Peyer's patch (tissue), 4 donors: ENCODE data around the gene CPNE8.

Experiments used
- POLR2A ChIP-seq, 2 donors: fragments of 450-650 bp; IDR thresholded peaks; one replicate each; pipeline ENCODE4 v1.5.1; 2017; ENCODE audit warnings: antibody characterized with exemption in 2 of 2, mild to moderate bottlenecking in 2 of 2, moderate library complexity in 2 of 2
- TF ChIP-seq, protein P1 (sequence below), 6 experiments: fragments of 450-650 bp in 4 of 6; fragments of 200-600 bp in 2 of 6; sonication (generic) in 1 of 6; IDR thresholded peaks; one replicate each; pipeline ENCODE4 v1.5.1; 2017 to 2019; ENCODE audit warnings: antibody characterized with exemption in 6 of 6, mild to moderate bottlenecking in 3 of 6, moderate library complexity in 1 of 6

DNA sequence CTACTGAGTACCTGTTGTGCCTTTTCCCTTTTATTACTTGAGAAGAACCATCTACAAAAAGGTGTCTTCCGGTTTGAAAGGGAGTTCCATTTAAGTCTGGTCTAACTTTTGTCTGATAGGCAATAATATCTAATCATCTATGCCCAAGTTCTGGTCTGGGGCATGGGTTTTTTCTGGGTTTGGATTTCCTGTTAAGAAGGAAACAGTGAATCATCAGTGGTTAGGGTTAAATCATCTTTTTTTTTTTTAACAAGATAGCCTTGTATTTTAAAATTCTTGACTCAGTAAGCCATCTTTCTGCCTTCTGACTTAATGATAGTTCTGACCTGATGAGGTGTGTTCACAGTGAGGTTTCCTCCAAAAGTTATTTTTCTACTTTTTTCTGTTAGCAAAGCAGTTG lies 29.3 kb upstream of the CPNE8 start:
- TF ChIP-seq, protein P1, sequence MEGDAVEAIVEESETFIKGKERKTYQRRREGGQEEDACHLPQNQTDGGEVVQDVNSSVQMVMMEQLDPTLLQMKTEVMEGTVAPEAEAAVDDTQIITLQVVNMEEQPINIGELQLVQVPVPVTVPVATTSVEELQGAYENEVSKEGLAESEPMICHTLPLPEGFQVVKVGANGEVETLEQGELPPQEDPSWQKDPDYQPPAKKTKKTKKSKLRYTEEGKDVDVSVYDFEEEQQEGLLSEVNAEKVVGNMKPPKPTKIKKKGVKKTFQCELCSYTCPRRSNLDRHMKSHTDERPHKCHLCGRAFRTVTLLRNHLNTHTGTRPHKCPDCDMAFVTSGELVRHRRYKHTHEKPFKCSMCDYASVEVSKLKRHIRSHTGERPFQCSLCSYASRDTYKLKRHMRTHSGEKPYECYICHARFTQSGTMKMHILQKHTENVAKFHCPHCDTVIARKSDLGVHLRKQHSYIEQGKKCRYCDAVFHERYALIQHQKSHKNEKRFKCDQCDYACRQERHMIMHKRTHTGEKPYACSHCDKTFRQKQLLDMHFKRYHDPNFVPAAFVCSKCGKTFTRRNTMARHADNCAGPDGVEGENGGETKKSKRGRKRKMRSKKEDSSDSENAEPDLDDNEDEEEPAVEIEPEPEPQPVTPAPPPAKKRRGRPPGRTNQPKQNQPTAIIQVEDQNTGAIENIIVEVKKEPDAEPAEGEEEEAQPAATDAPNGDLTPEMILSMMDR (IDR thresholded peaks at IDR 0.05), result no peak
- no peak for TF ChIP-seq POLR2A (IDR thresholded peaks at IDR 0.05)
